Stimulated activated CD4-positive, alpha-beta T cell treated with anti-CD3 and anti-CD28 coated beads, Interleukin-15, amount 100 ng/mL, for 1 hour (primary cell): Measurements from ENCODE around the gene IL10RA.

Source experiments
- DNase-seq, 2 donors: peaks; one replicate each; pipeline ENCODE4 v3.0.0-alpha.2; 2020; ENCODE audit warnings: low read depth in 1 of 2, low spot score in 1 of 2

The IL10RA gene

GRCh38 chr11:118042796-118043195 is 56.6 kb downstream of the IL10RA start:
- no peak for DNase-seq

GRCh38 chr11:118045191-118045590 is 59.0 kb downstream of the IL10RA start:
- DNase-seq: no peak

- no peak for DNase-seq
These were observed 60.1 kb downstream of the IL10RA start for GRCh38 chr11:118046051-118046963.

- no peak for DNase-seq
These were observed 60.9 kb downstream of the IL10RA start for GRCh38 chr11:118046964-118047700.

GRCh38 chr11:118047749-118048148 is 61.6 kb downstream of the IL10RA start:
- DNase-seq: no peak

- DNase-seq: no peak
These were observed 62.5 kb downstream of the IL10RA start for GRCh38 chr11:118048472-118049370.

GRCh38 chr11:118049771-118050170 is 63.6 kb downstream of the IL10RA start:
- DNase-seq: no peak

GRCh38 chr11:118050208-118050891 is 64.2 kb downstream of the IL10RA start:
- DNase-seq: no peak
